GM23338 (cell line): Measurements from ENCODE around the gene NEB. TPM values are rescaled to one million over a fixed set of nuclear protein-coding genes. Genes with fewer than 3 reads are reported as not detected.

Source experiments
- ATAC-seq: fragments of 200-7000 bp; cut with Tn5 transposase; 3 replicates; pipeline ENCODE4 v1.9.1; 2020
- DNase-seq: peaks from one replicate; pipeline ENCODE4 v3.0.0-alpha.2; 2015; ENCODE audit warnings: low spot score
- H2AFZ ChIP-seq: fragments of 200-600 bp; sonication (generic); 2 replicates; pipeline ENCODE4 v1.8.0; 2016; ENCODE audit warnings: antibody characterized with exemption, mild to moderate bottlenecking, moderate library complexity
- H3F3A ChIP-seq: fragments of 200-600 bp; sonication (generic); replicated peaks from 2 replicates; pipeline ENCODE4 v1.8.0; 2017; ENCODE audit warnings: antibody characterized with exemption, mixed run types, low read depth
- H3K27ac ChIP-seq: fragments of 200-600 bp; sonication (generic); 2 replicates; pipeline ENCODE4 v1.6.1; 2016; ENCODE audit warnings: low read depth
- H3K27me3 ChIP-seq: fragments of 200-600 bp; sonication (generic); 2 replicates; pipeline ENCODE4 v1.8.0; 2016; ENCODE audit warnings: mild to moderate bottlenecking, mixed run types, moderate library complexity; ENCODE audit not compliant: insufficient read depth
- H3K36me3 ChIP-seq: fragments of 200-600 bp; sonication (generic); 2 replicates; pipeline ENCODE4 v1.8.0; 2016; ENCODE audit warnings: mild to moderate bottlenecking; ENCODE audit not compliant: insufficient read depth
- H3K4me1 ChIP-seq: fragments of 200-600 bp; sonication (generic); 2 replicates; pipeline ENCODE4 v1.8.0; 2016; ENCODE audit warnings: mild to moderate bottlenecking, moderate library complexity; ENCODE audit not compliant: insufficient read depth
- H3K4me2 ChIP-seq: fragments of 200-600 bp; sonication (generic); 2 replicates; pipeline ENCODE4 v1.7.1; 2017; ENCODE audit warnings: mixed run types
- H3K4me3 ChIP-seq: fragments of 200-600 bp; sonication (generic); 2 replicates; pipeline ENCODE4 v1.6.1; 2016; ENCODE audit warnings: mixed run types
- H3K79me2 ChIP-seq: fragments of 200-600 bp; sonication (generic); replicated peaks from 2 replicates; pipeline ENCODE4 v1.8.0; 2017; ENCODE audit warnings: mild to moderate bottlenecking; ENCODE audit not compliant: insufficient read depth
- H3K9me2 ChIP-seq: fragments of 200-600 bp; sonication (generic); 2 replicates; pipeline ENCODE4 v1.8.0; 2017; ENCODE audit not compliant: insufficient read depth
- H4K20me1 ChIP-seq: fragments of 200-600 bp; sonication (generic); replicated peaks from 2 replicates; pipeline ENCODE4 v1.8.0; 2017; ENCODE audit warnings: mild to moderate bottlenecking; ENCODE audit not compliant: insufficient read depth
- H3K27ac Mint-ChIP-seq: 2 replicates; pipeline ENCODE4 v1.8.0; 2020; ENCODE audit warnings: inconsistent platforms, mild to moderate bottlenecking, moderate library complexity, mixed read lengths
- H3K27me3 Mint-ChIP-seq: 3 replicates; pipeline ENCODE4 v1.8.0; 2022; ENCODE audit warnings: low read depth, mild to moderate bottlenecking, moderate library complexity, mixed read lengths, inconsistent platforms; ENCODE audit not compliant: insufficient read depth, poor library complexity
- H3K36me3 Mint-ChIP-seq: 3 replicates; pipeline ENCODE4 v1.8.0; 2021; ENCODE audit warnings: low read depth, mild to moderate bottlenecking, inconsistent platforms, moderate library complexity, mixed read lengths
- H3K4me1 Mint-ChIP-seq: 3 replicates; pipeline ENCODE4 v1.8.0; 2020; ENCODE audit warnings: mild to moderate bottlenecking, inconsistent platforms, mixed read lengths
- H3K4me3 Mint-ChIP-seq: 3 replicates; pipeline ENCODE4 v1.8.0; 2021; ENCODE audit warnings: moderate library complexity, mild to moderate bottlenecking, inconsistent platforms, mixed read lengths
- H3K9me3 Mint-ChIP-seq: 3 replicates; pipeline ENCODE4 v1.8.0; 2020; ENCODE audit warnings: moderate library complexity, mild to moderate bottlenecking, inconsistent platforms, mixed read lengths
- CREB1 ChIP-seq: fragments of 250-450 bp; sonication (Bioruptor Pico); IDR thresholded peaks from 2 replicates; pipeline ENCODE4 v1.5.0; 2020; ENCODE audit warnings: low read depth, mild to moderate bottlenecking, moderate library complexity
- EZH2 ChIP-seq: fragments of 200-600 bp; sonication (generic); IDR thresholded peaks from one replicate; pipeline ENCODE4 v1.8.0; 2017; ENCODE audit warnings: antibody characterized with exemption, mild to moderate bottlenecking, low read depth; ENCODE audit not compliant: unreplicated experiment
- EZH2phosphoT487 ChIP-seq: fragments of 200-600 bp; sonication (generic); IDR thresholded peaks from one replicate; pipeline ENCODE4 v1.8.1; 2018; ENCODE audit warnings: antibody characterized with exemption; ENCODE audit not compliant: unreplicated experiment
- POLR2AphosphoS5 ChIP-seq: IDR thresholded peaks from 2 replicates; pipeline ENCODE4 v1.6.1; 2016; ENCODE audit warnings: antibody characterized with exemption, low read depth
- STAT1 ChIP-seq: IDR thresholded peaks from one replicate; pipeline ENCODE4 v1.6.1; 2016; ENCODE audit warnings: antibody characterized with exemption; ENCODE audit not compliant: unreplicated experiment
- ZNF114 ChIP-seq: fragments of 250-450 bp; sonication (Bioruptor Pico); IDR thresholded peaks from 2 replicates; pipeline ENCODE4 v1.5.0; 2020; ENCODE audit warnings: mild to moderate bottlenecking, moderate library complexity
- ZNF331 ChIP-seq: fragments of 250-450 bp; sonication (Bioruptor Pico); IDR thresholded peaks from 2 replicates; pipeline ENCODE4 v1.5.0; 2020; ENCODE audit warnings: low read depth, mild to moderate bottlenecking, moderate library complexity
- polyA plus RNA-seq: library from polyadenylated mRNA; unstranded; fragments of >200 nt; fragmentation: Nextera tagmentation; extraction: Ambion mirVana; gene quantifications from 2 replicates; pipeline ENCODE4 v1.2.1, GENCODE V29; 2016
- total RNA-seq: library from RNA; depleted of rRNA; stranded (reverse); fragments of >200 nt; shearing (Covaris generic); gene quantifications from 2 replicates; pipeline ENCODE4 v1.2.3, GENCODE V29; 2014
- TF ChIP-seq, protein P1 (sequence below): IDR thresholded peaks from one replicate; pipeline ENCODE4 v1.6.1; 2018; ENCODE audit warnings: antibody characterized with exemption; ENCODE audit not compliant: unreplicated experiment
- TF ChIP-seq, protein P2 (sequence below), 2 experiments: fragments of 200-600 bp in 1 of 2; sonication (generic) in 1 of 2; conservative IDR thresholded peaks; 2 replicates each; pipeline versions ENCODE4 v1.5.1 to v1.6.1; 2016 to 2017; ENCODE audit warnings: antibody characterized with exemption in 2 of 2, low read depth in 2 of 2, mild to moderate bottlenecking in 2 of 2, moderate library complexity in 1 of 2
- TF ChIP-seq, protein P3 (sequence below): fragments of 250-450 bp; sonication (Bioruptor Pico); IDR thresholded peaks from 2 replicates; pipeline ENCODE4 v1.5.0; 2020; ENCODE audit warnings: mild to moderate bottlenecking, moderate library complexity

Gene NEB
- total and polyA plus RNA-seq, 2 experiments from 2014 or later, result 6.2 to 13.7 TPM

DNA sequence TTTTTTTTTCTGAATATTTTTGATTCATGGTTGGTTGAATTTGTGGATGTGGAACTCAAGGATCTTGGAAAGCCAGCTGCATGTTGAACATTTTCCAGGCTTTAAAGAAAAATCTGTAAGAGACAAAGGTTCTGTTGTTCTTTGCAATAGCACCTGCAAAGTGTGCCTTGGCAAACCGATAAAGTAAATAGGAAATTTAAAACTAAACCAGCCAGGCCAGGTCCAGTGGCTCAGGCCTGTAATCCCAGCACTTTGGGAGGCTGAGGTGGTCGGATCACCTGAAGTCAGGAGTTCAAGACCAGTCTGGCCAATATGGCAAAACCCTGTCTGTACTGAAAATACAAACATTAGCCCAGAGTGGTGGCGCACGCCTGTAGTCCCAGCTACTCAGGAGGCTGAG is 250.2 kb downstream of the NEB start:
- no peak overlapping the region for H3K27ac Mint-ChIP-seq
- H3K4me1 Mint-ChIP-seq, result no peaks in the 10 kb centered on the region
- 0 out of 2 replicates have a peak, but pooled peaks cover 7% of the 10 kb centered on the region for H3K36me3 ChIP-seq

More for the DNA sequence above, 250.2 kb downstream of the NEB start:
- Histone ChIP-seq H3K4me1 (no peaks in the 10 kb centered on the region), H4K20me1 (peaks cover 9% of the 10 kb centered on the region; the same call in 1 of the 2 replicates), H3F3A (no peaks in the 10 kb centered on the region), H3K27ac (no peak overlapping the region), H3K79me2 (no peaks in the 10 kb centered on the region), H3K4me2 (no peak overlapping the region), H2AFZ (no peak overlapping the region), H3K4me3 (no peak overlapping the region), H3K9me2 (no peaks in the 10 kb centered on the region), H3K27me3 (no peaks in the 10 kb centered on the region)
- ATAC-seq (no peak), DNase-seq (no peak)
- Mint-ChIP-seq H3K4me3 (no peak overlapping the region), H3K9me3 (no peaks in the 10 kb centered on the region), H3K36me3 (peaks cover 32% of the 10 kb centered on the region), H3K27me3 (no peaks in the 10 kb centered on the region)
- TF ChIP-seq CREB1, result no peak
- no peak for TF ChIP-seq EZH2
- TF ChIP-seq, protein P1, sequence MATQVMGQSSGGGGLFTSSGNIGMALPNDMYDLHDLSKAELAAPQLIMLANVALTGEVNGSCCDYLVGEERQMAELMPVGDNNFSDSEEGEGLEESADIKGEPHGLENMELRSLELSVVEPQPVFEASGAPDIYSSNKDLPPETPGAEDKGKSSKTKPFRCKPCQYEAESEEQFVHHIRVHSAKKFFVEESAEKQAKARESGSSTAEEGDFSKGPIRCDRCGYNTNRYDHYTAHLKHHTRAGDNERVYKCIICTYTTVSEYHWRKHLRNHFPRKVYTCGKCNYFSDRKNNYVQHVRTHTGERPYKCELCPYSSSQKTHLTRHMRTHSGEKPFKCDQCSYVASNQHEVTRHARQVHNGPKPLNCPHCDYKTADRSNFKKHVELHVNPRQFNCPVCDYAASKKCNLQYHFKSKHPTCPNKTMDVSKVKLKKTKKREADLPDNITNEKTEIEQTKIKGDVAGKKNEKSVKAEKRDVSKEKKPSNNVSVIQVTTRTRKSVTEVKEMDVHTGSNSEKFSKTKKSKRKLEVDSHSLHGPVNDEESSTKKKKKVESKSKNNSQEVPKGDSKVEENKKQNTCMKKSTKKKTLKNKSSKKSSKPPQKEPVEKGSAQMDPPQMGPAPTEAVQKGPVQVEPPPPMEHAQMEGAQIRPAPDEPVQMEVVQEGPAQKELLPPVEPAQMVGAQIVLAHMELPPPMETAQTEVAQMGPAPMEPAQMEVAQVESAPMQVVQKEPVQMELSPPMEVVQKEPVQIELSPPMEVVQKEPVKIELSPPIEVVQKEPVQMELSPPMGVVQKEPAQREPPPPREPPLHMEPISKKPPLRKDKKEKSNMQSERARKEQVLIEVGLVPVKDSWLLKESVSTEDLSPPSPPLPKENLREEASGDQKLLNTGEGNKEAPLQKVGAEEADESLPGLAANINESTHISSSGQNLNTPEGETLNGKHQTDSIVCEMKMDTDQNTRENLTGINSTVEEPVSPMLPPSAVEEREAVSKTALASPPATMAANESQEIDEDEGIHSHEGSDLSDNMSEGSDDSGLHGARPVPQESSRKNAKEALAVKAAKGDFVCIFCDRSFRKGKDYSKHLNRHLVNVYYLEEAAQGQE, result no peak
- TF ChIP-seq STAT1, result no peak
- TF ChIP-seq POLR2AphosphoS5, result no peak
- no peak for TF ChIP-seq ZNF114 (CRISPR knock-in tag)
- TF ChIP-seq, protein P2, sequence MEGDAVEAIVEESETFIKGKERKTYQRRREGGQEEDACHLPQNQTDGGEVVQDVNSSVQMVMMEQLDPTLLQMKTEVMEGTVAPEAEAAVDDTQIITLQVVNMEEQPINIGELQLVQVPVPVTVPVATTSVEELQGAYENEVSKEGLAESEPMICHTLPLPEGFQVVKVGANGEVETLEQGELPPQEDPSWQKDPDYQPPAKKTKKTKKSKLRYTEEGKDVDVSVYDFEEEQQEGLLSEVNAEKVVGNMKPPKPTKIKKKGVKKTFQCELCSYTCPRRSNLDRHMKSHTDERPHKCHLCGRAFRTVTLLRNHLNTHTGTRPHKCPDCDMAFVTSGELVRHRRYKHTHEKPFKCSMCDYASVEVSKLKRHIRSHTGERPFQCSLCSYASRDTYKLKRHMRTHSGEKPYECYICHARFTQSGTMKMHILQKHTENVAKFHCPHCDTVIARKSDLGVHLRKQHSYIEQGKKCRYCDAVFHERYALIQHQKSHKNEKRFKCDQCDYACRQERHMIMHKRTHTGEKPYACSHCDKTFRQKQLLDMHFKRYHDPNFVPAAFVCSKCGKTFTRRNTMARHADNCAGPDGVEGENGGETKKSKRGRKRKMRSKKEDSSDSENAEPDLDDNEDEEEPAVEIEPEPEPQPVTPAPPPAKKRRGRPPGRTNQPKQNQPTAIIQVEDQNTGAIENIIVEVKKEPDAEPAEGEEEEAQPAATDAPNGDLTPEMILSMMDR (conservative IDR thresholded peaks at IDR 0.05; ENCODE audit: low read depth in 2 of 2), result no peak
- TF ChIP-seq, protein P3, sequence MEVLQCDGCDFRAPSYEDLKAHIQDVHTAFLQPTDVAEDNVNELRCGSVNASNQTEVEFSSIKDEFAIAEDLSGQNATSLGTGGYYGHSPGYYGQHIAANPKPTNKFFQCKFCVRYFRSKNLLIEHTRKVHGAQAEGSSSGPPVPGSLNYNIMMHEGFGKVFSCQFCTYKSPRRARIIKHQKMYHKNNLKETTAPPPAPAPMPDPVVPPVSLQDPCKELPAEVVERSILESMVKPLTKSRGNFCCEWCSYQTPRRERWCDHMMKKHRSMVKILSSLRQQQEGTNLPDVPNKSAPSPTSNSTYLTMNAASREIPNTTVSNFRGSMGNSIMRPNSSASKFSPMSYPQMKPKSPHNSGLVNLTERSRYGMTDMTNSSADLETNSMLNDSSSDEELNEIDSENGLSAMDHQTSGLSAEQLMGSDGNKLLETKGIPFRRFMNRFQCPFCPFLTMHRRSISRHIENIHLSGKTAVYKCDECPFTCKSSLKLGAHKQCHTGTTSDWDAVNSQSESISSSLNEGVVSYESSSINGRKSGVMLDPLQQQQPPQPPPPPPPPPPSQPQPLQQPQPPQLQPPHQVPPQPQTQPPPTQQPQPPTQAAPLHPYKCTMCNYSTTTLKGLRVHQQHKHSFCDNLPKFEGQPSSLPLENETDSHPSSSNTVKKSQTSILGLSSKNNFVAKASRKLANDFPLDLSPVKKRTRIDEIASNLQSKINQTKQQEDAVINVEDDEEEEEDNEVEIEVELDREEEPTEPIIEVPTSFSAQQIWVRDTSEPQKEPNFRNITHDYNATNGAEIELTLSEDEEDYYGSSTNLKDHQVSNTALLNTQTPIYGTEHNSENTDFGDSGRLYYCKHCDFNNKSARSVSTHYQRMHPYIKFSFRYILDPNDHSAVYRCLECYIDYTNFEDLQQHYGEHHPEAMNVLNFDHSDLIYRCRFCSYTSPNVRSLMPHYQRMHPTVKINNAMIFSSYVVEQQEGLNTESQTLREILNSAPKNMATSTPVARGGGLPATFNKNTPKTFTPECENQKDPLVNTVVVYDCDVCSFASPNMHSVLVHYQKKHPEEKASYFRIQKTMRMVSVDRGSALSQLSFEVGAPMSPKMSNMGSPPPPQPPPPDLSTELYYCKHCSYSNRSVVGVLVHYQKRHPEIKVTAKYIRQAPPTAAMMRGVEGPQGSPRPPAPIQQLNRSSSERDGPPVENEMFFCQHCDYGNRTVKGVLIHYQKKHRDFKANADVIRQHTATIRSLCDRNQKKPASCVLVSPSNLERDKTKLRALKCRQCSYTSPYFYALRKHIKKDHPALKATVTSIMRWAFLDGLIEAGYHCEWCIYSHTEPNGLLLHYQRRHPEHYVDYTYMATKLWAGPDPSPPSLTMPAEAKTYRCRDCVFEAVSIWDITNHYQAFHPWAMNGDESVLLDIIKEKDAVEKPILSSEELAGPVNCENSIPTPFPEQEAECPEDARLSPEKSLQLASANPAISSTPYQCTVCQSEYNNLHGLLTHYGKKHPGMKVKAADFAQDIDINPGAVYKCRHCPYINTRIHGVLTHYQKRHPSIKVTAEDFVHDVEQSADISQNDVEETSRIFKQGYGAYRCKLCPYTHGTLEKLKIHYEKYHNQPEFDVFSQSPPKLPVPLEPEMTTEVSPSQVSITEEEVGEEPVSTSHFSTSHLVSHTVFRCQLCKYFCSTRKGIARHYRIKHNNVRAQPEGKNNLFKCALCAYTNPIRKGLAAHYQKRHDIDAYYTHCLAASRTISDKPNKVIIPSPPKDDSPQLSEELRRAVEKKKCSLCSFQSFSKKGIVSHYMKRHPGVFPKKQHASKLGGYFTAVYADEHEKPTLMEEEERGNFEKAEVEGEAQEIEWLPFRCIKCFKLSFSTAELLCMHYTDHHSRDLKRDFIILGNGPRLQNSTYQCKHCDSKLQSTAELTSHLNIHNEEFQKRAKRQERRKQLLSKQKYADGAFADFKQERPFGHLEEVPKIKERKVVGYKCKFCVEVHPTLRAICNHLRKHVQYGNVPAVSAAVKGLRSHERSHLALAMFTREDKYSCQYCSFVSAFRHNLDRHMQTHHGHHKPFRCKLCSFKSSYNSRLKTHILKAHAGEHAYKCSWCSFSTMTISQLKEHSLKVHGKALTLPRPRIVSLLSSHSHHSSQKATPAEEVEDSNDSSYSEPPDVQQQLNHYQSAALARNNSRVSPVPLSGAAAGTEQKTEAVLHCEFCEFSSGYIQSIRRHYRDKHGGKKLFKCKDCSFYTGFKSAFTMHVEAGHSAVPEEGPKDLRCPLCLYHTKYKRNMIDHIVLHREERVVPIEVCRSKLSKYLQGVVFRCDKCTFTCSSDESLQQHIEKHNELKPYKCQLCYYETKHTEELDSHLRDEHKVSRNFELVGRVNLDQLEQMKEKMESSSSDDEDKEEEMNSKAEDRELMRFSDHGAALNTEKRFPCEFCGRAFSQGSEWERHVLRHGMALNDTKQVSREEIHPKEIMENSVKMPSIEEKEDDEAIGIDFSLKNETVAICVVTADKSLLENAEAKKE (CRISPR knock-in tag), result no peak
- no peak for TF ChIP-seq EZH2phosphoT487
- TF ChIP-seq ZNF331 (CRISPR knock-in tag), result no peak
